GM23338 (cell line): ENCODE data around the gene SETD1A. TPM values are rescaled to one million over a fixed set of nuclear protein-coding genes. Genes with fewer than 3 reads are reported as not detected.

Experiments used
- ATAC-seq: fragments of 200-7000 bp; cut with Tn5 transposase; 3 replicates; pipeline ENCODE4 v1.9.1; 2020
- DNase-seq: peaks from one replicate; pipeline ENCODE4 v3.0.0-alpha.2; 2015; ENCODE audit warnings: low spot score
- H2AFZ ChIP-seq: fragments of 200-600 bp; sonication (generic); 2 replicates; pipeline ENCODE4 v1.8.0; 2016; ENCODE audit warnings: antibody characterized with exemption, mild to moderate bottlenecking, moderate library complexity
- H3F3A ChIP-seq: fragments of 200-600 bp; sonication (generic); replicated peaks from 2 replicates; pipeline ENCODE4 v1.8.0; 2017; ENCODE audit warnings: antibody characterized with exemption, mixed run types, low read depth
- H3K27ac ChIP-seq: fragments of 200-600 bp; sonication (generic); 2 replicates; pipeline ENCODE4 v1.6.1; 2016; ENCODE audit warnings: low read depth
- H3K27me3 ChIP-seq: fragments of 200-600 bp; sonication (generic); 2 replicates; pipeline ENCODE4 v1.8.0; 2016; ENCODE audit warnings: mild to moderate bottlenecking, mixed run types, moderate library complexity; ENCODE audit not compliant: insufficient read depth
- H3K36me3 ChIP-seq: fragments of 200-600 bp; sonication (generic); 2 replicates; pipeline ENCODE4 v1.8.0; 2016; ENCODE audit warnings: mild to moderate bottlenecking; ENCODE audit not compliant: insufficient read depth
- H3K4me1 ChIP-seq: fragments of 200-600 bp; sonication (generic); 2 replicates; pipeline ENCODE4 v1.8.0; 2016; ENCODE audit warnings: mild to moderate bottlenecking, moderate library complexity; ENCODE audit not compliant: insufficient read depth
- H3K4me2 ChIP-seq: fragments of 200-600 bp; sonication (generic); 2 replicates; pipeline ENCODE4 v1.7.1; 2017; ENCODE audit warnings: mixed run types
- H3K4me3 ChIP-seq: fragments of 200-600 bp; sonication (generic); 2 replicates; pipeline ENCODE4 v1.6.1; 2016; ENCODE audit warnings: mixed run types
- H3K79me2 ChIP-seq: fragments of 200-600 bp; sonication (generic); replicated peaks from 2 replicates; pipeline ENCODE4 v1.8.0; 2017; ENCODE audit warnings: mild to moderate bottlenecking; ENCODE audit not compliant: insufficient read depth
- H3K9me2 ChIP-seq: fragments of 200-600 bp; sonication (generic); 2 replicates; pipeline ENCODE4 v1.8.0; 2017; ENCODE audit not compliant: insufficient read depth
- H4K20me1 ChIP-seq: fragments of 200-600 bp; sonication (generic); replicated peaks from 2 replicates; pipeline ENCODE4 v1.8.0; 2017; ENCODE audit warnings: mild to moderate bottlenecking; ENCODE audit not compliant: insufficient read depth
- H3K27ac Mint-ChIP-seq: 2 replicates; pipeline ENCODE4 v1.8.0; 2020; ENCODE audit warnings: inconsistent platforms, mild to moderate bottlenecking, moderate library complexity, mixed read lengths
- H3K27me3 Mint-ChIP-seq: 3 replicates; pipeline ENCODE4 v1.8.0; 2022; ENCODE audit warnings: low read depth, mild to moderate bottlenecking, moderate library complexity, mixed read lengths, inconsistent platforms; ENCODE audit not compliant: insufficient read depth, poor library complexity
- H3K36me3 Mint-ChIP-seq: 3 replicates; pipeline ENCODE4 v1.8.0; 2021; ENCODE audit warnings: low read depth, mild to moderate bottlenecking, inconsistent platforms, moderate library complexity, mixed read lengths
- H3K4me1 Mint-ChIP-seq: 3 replicates; pipeline ENCODE4 v1.8.0; 2020; ENCODE audit warnings: mild to moderate bottlenecking, inconsistent platforms, mixed read lengths
- H3K4me3 Mint-ChIP-seq: 3 replicates; pipeline ENCODE4 v1.8.0; 2021; ENCODE audit warnings: moderate library complexity, mild to moderate bottlenecking, inconsistent platforms, mixed read lengths
- H3K9me3 Mint-ChIP-seq: 3 replicates; pipeline ENCODE4 v1.8.0; 2020; ENCODE audit warnings: moderate library complexity, mild to moderate bottlenecking, inconsistent platforms, mixed read lengths
- CTCF ChIP-seq, 2 experiments: fragments of 200-600 bp in 1 of 2; sonication (generic) in 1 of 2; conservative IDR thresholded peaks; 2 replicates each; pipeline versions ENCODE4 v1.5.1 to v1.6.1; 2016 to 2017; ENCODE audit warnings: antibody characterized with exemption in 2 of 2, low read depth in 2 of 2, mild to moderate bottlenecking in 2 of 2, moderate library complexity in 1 of 2
- EZH2 ChIP-seq: fragments of 200-600 bp; sonication (generic); IDR thresholded peaks from one replicate; pipeline ENCODE4 v1.8.0; 2017; ENCODE audit warnings: antibody characterized with exemption, mild to moderate bottlenecking, low read depth; ENCODE audit not compliant: unreplicated experiment
- EZH2phosphoT487 ChIP-seq: fragments of 200-600 bp; sonication (generic); IDR thresholded peaks from one replicate; pipeline ENCODE4 v1.8.1; 2018; ENCODE audit warnings: antibody characterized with exemption; ENCODE audit not compliant: unreplicated experiment
- POLR2AphosphoS5 ChIP-seq: IDR thresholded peaks from 2 replicates; pipeline ENCODE4 v1.6.1; 2016; ENCODE audit warnings: antibody characterized with exemption, low read depth
- REST ChIP-seq: IDR thresholded peaks from one replicate; pipeline ENCODE4 v1.6.1; 2018; ENCODE audit warnings: antibody characterized with exemption; ENCODE audit not compliant: unreplicated experiment
- STAT1 ChIP-seq: IDR thresholded peaks from one replicate; pipeline ENCODE4 v1.6.1; 2016; ENCODE audit warnings: antibody characterized with exemption; ENCODE audit not compliant: unreplicated experiment
- ZNF331 ChIP-seq: fragments of 250-450 bp; sonication (Bioruptor Pico); IDR thresholded peaks from 2 replicates; pipeline ENCODE4 v1.5.0; 2020; ENCODE audit warnings: low read depth, mild to moderate bottlenecking, moderate library complexity
- polyA plus RNA-seq: library from polyadenylated mRNA; unstranded; fragments of >200 nt; fragmentation: Nextera tagmentation; extraction: Ambion mirVana; gene quantifications from 2 replicates; pipeline ENCODE4 v1.2.1, GENCODE V29; 2016
- total RNA-seq: library from RNA; depleted of rRNA; stranded (reverse); fragments of >200 nt; shearing (Covaris generic); gene quantifications from 2 replicates; pipeline ENCODE4 v1.2.3, GENCODE V29; 2014

The SETD1A gene
- total and polyA plus RNA-seq, 2 experiments from 2014 or later = 10.8 to 21.9 TPM

DNA sequence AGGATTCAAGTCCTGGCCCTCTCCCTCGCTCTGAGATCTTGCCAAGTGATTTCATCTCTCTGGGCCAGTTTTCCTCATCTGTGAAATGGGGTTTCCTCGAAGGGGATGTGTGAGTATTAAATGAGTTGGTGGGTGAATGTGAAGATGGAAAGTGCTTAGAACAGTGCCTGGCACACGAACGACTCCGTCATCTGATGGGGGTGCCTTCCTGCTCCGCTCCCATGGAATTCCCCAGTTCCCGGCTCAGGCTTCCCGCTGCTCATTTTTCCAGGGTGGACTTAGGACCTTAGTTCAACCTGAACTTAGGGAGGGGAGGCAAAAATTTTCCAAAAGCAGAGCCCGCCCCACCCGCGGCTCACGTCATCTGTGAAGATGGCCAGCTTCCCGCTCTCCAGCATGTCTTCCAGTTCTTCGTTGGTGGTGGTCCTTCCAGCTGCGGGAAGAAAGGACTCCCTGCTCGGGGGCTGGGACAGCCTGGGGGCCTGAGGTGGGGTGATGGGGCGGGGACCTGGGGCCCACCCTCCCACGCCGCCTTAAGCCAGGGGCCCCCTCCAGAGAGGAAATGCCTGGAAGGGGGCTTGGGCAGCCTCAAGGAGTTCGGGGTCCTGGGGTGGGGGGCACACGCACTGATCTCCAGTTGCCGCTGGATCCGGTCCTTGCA, 38.9 kb downstream of the SETD1A start (continued):
- no peak for TF ChIP-seq POLR2AphosphoS5
- TF ChIP-seq EZH2 = no peak
- TF ChIP-seq STAT1 = no peak

- Histone ChIP-seq H3K9me2 (no peaks in the 10 kb centered on the region), H2AFZ (peak overlapping the region; percentile 96), H3K4me1 (peaks cover 22% of the 10 kb centered on the region), H4K20me1 (no peaks in the 10 kb centered on the region), H3K36me3 (no peaks in the 10 kb centered on the region), H3K79me2 (no peaks in the 10 kb centered on the region), H3K27ac (peak overlapping the region; percentile 86), H3K27me3 (no peaks in the 10 kb centered on the region), H3K4me3 (peak overlapping the region; percentile 75), H3K4me2 (peak overlapping the region; percentile 94), H3F3A (peaks cover 9% of the 10 kb centered on the region; the same call in 1 of the 2 replicates)
- TF ChIP-seq POLR2AphosphoS5 (peak; percentile 71), EZH2phosphoT487 (no peak)
- DNase-seq (peak; percentile 93), ATAC-seq (peak; percentile 86)
- peaks cover 19% of the 10 kb centered on the region for H3K4me1 Mint-ChIP-seq
- H3K36me3 Mint-ChIP-seq = no peaks in the 10 kb centered on the region
- peak overlapping the region; percentile 86 for H3K4me3 Mint-ChIP-seq
- peaks cover 18% of the 10 kb centered on the region for H3K27me3 Mint-ChIP-seq
- H3K9me3 Mint-ChIP-seq = no peaks in the 10 kb centered on the region
- H3K27ac Mint-ChIP-seq = no peak overlapping the region; the same call in 1 of the 2 replicates
Observed at GRCh38 chr16:30996985-30997724, 39.6 kb downstream of the SETD1A start.

DNA sequence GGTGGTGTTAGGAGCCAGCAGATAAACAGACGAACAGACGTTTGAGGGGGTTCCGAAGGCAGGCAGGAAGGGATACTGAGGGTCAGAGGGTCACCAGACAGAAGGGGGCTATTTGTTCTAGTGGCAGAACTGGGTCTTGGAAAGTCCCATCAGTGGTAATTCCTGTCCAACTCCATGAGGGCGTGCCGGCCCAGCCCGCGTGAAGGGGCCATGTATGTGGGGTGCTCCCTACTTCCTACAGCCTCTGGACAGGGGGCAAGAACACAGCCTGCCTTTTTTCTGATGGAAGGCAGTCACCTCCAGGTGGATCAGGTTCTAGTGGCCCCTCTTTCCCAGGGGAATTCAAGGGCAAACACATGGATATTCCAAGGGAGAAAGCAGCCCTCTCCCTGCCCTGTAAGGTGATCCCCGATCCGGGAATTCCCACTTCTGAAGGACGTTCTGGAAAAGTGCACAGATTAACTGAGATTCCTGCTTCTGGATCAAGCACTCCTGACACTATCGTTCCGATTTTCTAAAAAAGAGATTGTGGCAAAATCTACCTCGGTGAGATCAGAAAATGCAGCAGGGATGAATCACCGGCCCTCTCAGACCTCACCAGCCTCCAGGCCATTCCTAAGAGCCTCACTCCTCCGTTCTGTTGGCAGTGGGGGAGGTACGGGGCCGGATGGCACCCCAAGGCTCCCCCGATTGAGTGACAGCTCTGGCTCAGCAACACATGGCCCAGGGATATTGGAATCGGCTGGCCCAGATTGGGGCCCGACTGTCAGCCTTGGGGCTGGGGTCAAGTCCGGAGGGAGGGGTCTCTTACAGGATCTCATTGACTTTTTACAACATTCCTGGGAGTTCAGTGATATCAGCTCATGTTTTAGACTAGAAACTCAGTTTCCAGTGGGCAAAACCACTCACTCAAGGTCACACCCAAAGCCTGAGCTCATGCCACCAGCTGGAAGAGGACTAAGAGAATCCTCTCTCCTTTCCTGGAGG, 40.5 kb downstream of the SETD1A start:
- H3K4me2 ChIP-seq = peak overlapping the region; percentile 94
- H3K4me3 ChIP-seq = peak overlapping the region; percentile 75
- no peaks in the 10 kb centered on the region for H3K9me2 ChIP-seq
- H3K27ac Mint-ChIP-seq = no peak overlapping the region
- peaks cover 15% of the 10 kb centered on the region for H3K27me3 Mint-ChIP-seq
- peaks cover 19% of the 10 kb centered on the region for H3K4me1 Mint-ChIP-seq
- no peaks in the 10 kb centered on the region for H3K79me2 ChIP-seq
- H2AFZ ChIP-seq = peak overlapping the region; percentile 96
- no peaks in the 10 kb centered on the region for H3K27me3 ChIP-seq
- no peaks in the 10 kb centered on the region for H3K36me3 Mint-ChIP-seq
- DNase-seq = peak; percentile 34
- no peaks in the 10 kb centered on the region for H3K36me3 ChIP-seq
- peak; percentile 16 for ATAC-seq
- H3F3A ChIP-seq = peaks cover 9% of the 10 kb centered on the region; the same call in 1 of the 2 replicates
- no peaks in the 10 kb centered on the region for H4K20me1 ChIP-seq
- peak overlapping the region; percentile 32; the same call in 1 of the 2 replicates for H3K27ac ChIP-seq
- H3K4me3 Mint-ChIP-seq = peak overlapping the region; percentile 86
- H3K9me3 Mint-ChIP-seq = no peaks in the 10 kb centered on the region
- peaks cover 22% of the 10 kb centered on the region for H3K4me1 ChIP-seq
- TF ChIP-seq CTCF (conservative IDR thresholded peaks at IDR 0.05; ENCODE audit: low read depth in 2 of 2) = no peak
- TF ChIP-seq ZNF331 (CRISPR knock-in tag) = no peak
- TF ChIP-seq REST = no peak
